H9 (cell line): ENCODE data around the gene SYT3. TPM values are rescaled to one million over a fixed set of nuclear protein-coding genes. Genes with fewer than 3 reads are reported as not detected.
"Not testable (repeated sequence)": the region's sequence is repeated elsewhere in the genome, so short reads cannot be mapped to it uniquely, and the experiment has no call there.

ENCODE experiments used
- DNase-seq: peaks from one replicate; pipeline ENCODE4 v3.0.0-alpha.2; 2017
- H2AFZ ChIP-seq: one replicate; pipeline ENCODE4 v1.6.1; 2013; ENCODE audit warnings: mild to moderate bottlenecking, low read length, control low read depth, moderate library complexity
- H2AK5ac ChIP-seq: 2 replicates; pipeline ENCODE4 v1.6.1; 2013; ENCODE audit warnings: low read length, control low read depth, mixed read lengths; ENCODE audit not compliant: insufficient read length
- H2BK120ac ChIP-seq: one replicate; pipeline ENCODE4 v1.6.1; 2013; ENCODE audit warnings: low read depth, mild to moderate bottlenecking, low read length, control low read depth, inconsistent platforms; ENCODE audit not compliant: poor library complexity, severe bottlenecking
- H2BK12ac ChIP-seq: 2 replicates; pipeline ENCODE4 v1.6.1; 2013; ENCODE audit warnings: low read length, control low read depth, mixed read lengths, low read depth; ENCODE audit not compliant: insufficient read length
- H2BK15ac ChIP-seq: 2 replicates; pipeline ENCODE4 v1.6.1; 2013; ENCODE audit warnings: low read depth, low read length, control low read depth
- H2BK20ac ChIP-seq: one replicate; pipeline ENCODE4 v1.6.1; 2013; ENCODE audit warnings: low read depth, mild to moderate bottlenecking, low read length, control low read depth, inconsistent platforms; ENCODE audit not compliant: poor library complexity, severe bottlenecking
- H2BK5ac ChIP-seq: 2 replicates; pipeline ENCODE4 v1.6.1; 2013; ENCODE audit warnings: low read length, control low read depth, mixed read lengths; ENCODE audit not compliant: insufficient read length
- H3K14ac ChIP-seq: 2 replicates; pipeline ENCODE4 v1.6.1; 2013; ENCODE audit warnings: low read length, control low read depth; ENCODE audit not compliant: insufficient read depth
- H3K18ac ChIP-seq: 2 replicates; pipeline ENCODE4 v1.6.1; 2013; ENCODE audit warnings: low read depth, mild to moderate bottlenecking, mixed read lengths, low read length, control low read depth; ENCODE audit not compliant: insufficient read length
- H3K23ac ChIP-seq: 2 replicates; pipeline ENCODE4 v1.6.1; 2013; ENCODE audit warnings: low read length, control low read depth, mixed read lengths, low read depth; ENCODE audit not compliant: insufficient read length
- H3K23me2 ChIP-seq: 2 replicates; pipeline ENCODE4 v1.6.1; 2013; ENCODE audit warnings: low read depth, mild to moderate bottlenecking, mixed read lengths, low read length, control low read depth; ENCODE audit not compliant: insufficient read length, poor library complexity, severe bottlenecking
- H3K27ac ChIP-seq: 2 replicates; pipeline ENCODE4 v1.5.1; 2013; ENCODE audit warnings: low read length, control low read depth, mixed read lengths, low read depth; ENCODE audit not compliant: insufficient read length
- H3K27me3 ChIP-seq: 2 replicates; pipeline ENCODE4 v1.6.1; 2013; ENCODE audit warnings: low read length, control low read depth, inconsistent platforms; ENCODE audit not compliant: insufficient read depth
- H3K4ac ChIP-seq: 2 replicates; pipeline ENCODE4 v1.6.1; 2013; ENCODE audit warnings: low read depth, mild to moderate bottlenecking, control low read depth, inconsistent platforms, low read length, moderate library complexity
- H3K4me1 ChIP-seq: 2 replicates; pipeline ENCODE4 v1.6.1; 2013; ENCODE audit warnings: low read length, control low read depth, inconsistent platforms; ENCODE audit not compliant: insufficient read depth
- H3K4me2 ChIP-seq: 2 replicates; pipeline ENCODE4 v1.6.1; 2013; ENCODE audit warnings: low read length, control low read depth, mixed read lengths; ENCODE audit not compliant: insufficient read length, insufficient read depth
- H3K56ac ChIP-seq: 2 replicates; pipeline ENCODE4 v1.6.1; 2013; ENCODE audit warnings: low read depth, mild to moderate bottlenecking, mixed read lengths, low read length, control low read depth; ENCODE audit not compliant: insufficient read length
- H3K79me1 ChIP-seq: 2 replicates; pipeline ENCODE4 v1.6.1; 2013; ENCODE audit warnings: low read depth, mild to moderate bottlenecking, moderate library complexity, low read length, control low read depth, inconsistent platforms; ENCODE audit not compliant: insufficient read depth, poor library complexity, severe bottlenecking
- H3K79me2 ChIP-seq: 2 replicates; pipeline ENCODE4 v1.6.1; 2013; ENCODE audit warnings: low read length, control low read depth, inconsistent platforms; ENCODE audit not compliant: insufficient read depth
- H3K9ac ChIP-seq: 2 replicates; pipeline ENCODE4 v1.6.1; 2013; ENCODE audit warnings: low read length, control low read depth, mixed read lengths; ENCODE audit not compliant: insufficient read length; ENCODE audit errors: extremely low read depth
- H3K9me3 ChIP-seq: one replicate; pipeline ENCODE4 v1.6.1; 2013; ENCODE audit warnings: low read depth, low read length, inconsistent platforms; ENCODE audit not compliant: control insufficient read depth
- H3T11ph ChIP-seq: one replicate; pipeline ENCODE4 v1.6.1; 2013; ENCODE audit warnings: mild to moderate bottlenecking, low read length, control low read depth, inconsistent platforms
- H4K20me1 ChIP-seq: one replicate; pipeline ENCODE4 v1.6.1; 2013; ENCODE audit not compliant: control insufficient read depth, insufficient read length, insufficient read depth
- H4K5ac ChIP-seq: 2 replicates; pipeline ENCODE4 v1.6.1; 2013; ENCODE audit warnings: low read depth, mild to moderate bottlenecking, mixed read lengths, low read length, control low read depth; ENCODE audit not compliant: insufficient read length
- H4K8ac ChIP-seq: replicated peaks from 2 replicates; pipeline ENCODE4 v1.6.1; 2013; ENCODE audit warnings: low read length, control low read depth, mixed read lengths, low read depth; ENCODE audit not compliant: insufficient read length
- H4K91ac ChIP-seq: 2 replicates; pipeline ENCODE4 v1.6.1; 2013; ENCODE audit warnings: low read depth, mild to moderate bottlenecking, moderate library complexity, mixed read lengths, low read length, control low read depth; ENCODE audit not compliant: insufficient read length
- H3K27ac Mint-ChIP-seq, 3 experiments: 2 replicates in 2 of 3; 3 replicates in 1 of 3; pipeline ENCODE4 v1.8.0; 2020 to 2021; ENCODE audit warnings: mixed read lengths in 3 of 3, mild to moderate bottlenecking in 1 of 3, moderate library complexity in 1 of 3
- H3K27me3 Mint-ChIP-seq: 2 replicates; pipeline ENCODE4 v1.8.0; 2021; ENCODE audit warnings: low read depth, mild to moderate bottlenecking, moderate library complexity, mixed read lengths
- H3K36me3 Mint-ChIP-seq, 3 experiments: 2 replicates in 2 of 3; 3 replicates in 1 of 3; pipeline ENCODE4 v1.8.0; 2020 to 2021; ENCODE audit warnings: low read depth in 3 of 3, mixed read lengths in 3 of 3; ENCODE audit not compliant: insufficient read depth in 1 of 3
- H3K4me1 Mint-ChIP-seq, 2 experiments: 2 replicates each; pipeline ENCODE4 v1.8.0; 2020; ENCODE audit warnings: mixed read lengths in 2 of 2
- H3K4me3 Mint-ChIP-seq, 2 experiments: 2 replicates in 1 of 2; 3 replicates in 1 of 2; pipeline ENCODE4 v1.8.0; 2020 to 2021; ENCODE audit warnings: mild to moderate bottlenecking in 2 of 2, mixed read lengths in 2 of 2, moderate library complexity in 1 of 2
- H3K9me3 Mint-ChIP-seq, 2 experiments: 2 replicates in 1 of 2; 3 replicates in 1 of 2; pipeline ENCODE4 v1.8.0; 2020; ENCODE audit warnings: mild to moderate bottlenecking in 2 of 2, mixed read lengths in 2 of 2, moderate library complexity in 1 of 2
- WGBS: extraction: QIAGEN DNeasy Blood & Tissue Kit; methylation state at CpG from one replicate; pipeline ENCODE4 v1.1.7; 2013; ENCODE audit warnings: missing lambda C conversion rate, low lambda C conversion rate, mixed read lengths; ENCODE audit not compliant: insufficient read length; ENCODE audit errors: extremely low coverage; 5-methylcytosine and 5-hydroxymethylcytosine counted together
- total RNA-seq: library from RNA; stranded (reverse); gene quantifications from 2 replicates; pipeline ENCODE4 v1.2.1, GENCODE V29; 2021
- TF ChIP-seq, protein P1 (sequence below): fragments of 200-600 bp; sonication (generic); conservative IDR thresholded peaks from 3 replicates; pipeline ENCODE4 v1.8.0; 2021; ENCODE audit warnings: antibody characterized with exemption, mild to moderate bottlenecking

The SYT3 gene
- total RNA-seq, 1 experiment from 2014 or later = 3.1 TPM

DNA sequence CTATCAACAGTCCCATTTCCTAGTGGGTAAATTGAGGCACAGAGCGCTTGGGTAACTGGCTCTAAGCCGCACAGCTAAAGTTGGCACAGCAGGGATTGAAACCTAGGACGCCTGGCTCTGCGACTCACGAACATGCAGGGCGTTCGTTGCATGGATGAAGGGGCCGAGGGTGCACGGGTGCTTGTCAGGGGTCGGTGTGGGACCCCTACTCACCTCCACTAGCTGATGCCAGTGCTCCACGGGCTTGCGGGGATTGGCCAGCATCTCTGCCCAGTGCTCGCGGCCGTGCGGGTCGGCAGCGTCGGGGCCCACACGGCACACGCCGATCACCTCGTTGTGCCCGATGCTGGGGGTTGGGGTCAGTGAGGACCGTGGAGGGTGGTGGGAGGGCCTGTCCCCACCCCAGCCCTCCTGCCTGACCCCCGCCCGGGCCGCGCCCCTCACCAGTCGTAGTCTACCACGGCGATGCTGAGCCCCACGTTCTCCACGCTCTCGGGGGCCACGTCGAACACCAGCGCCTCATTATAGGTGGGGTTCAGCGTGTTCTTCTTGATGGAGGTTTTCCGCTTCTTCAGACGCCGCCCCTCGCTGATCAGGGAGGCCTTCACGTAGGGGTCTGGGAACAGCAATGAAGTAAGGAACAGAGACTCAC is 14.6 kb downstream of the SYT3 start:
- no peaks in the 10 kb centered on the region for H3K27me3 ChIP-seq
- H3K23ac ChIP-seq = no peak overlapping the region
- H4K8ac ChIP-seq = no peak overlapping the region
- H2BK20ac ChIP-seq = no peak overlapping the region
- no peaks in the 10 kb centered on the region for H3K9me3 ChIP-seq
- H3K4me1 ChIP-seq = no peaks in the 10 kb centered on the region
- no peak overlapping the region for H3K56ac ChIP-seq
- no peak overlapping the region for H3K27ac ChIP-seq
- no peak overlapping the region for H3K9ac ChIP-seq
- Mint-ChIP-seq H3K36me3 (no peaks in the 10 kb centered on the region; a peak in 1 of 7 replicates), H3K4me1 (peaks cover 0 to 6% of the 10 kb centered on the region in 2 experiments; a peak in 1 of 4 replicates), H3K27me3 (peaks cover 24% of the 10 kb centered on the region), H3K27ac (no peak overlapping the region), H3K4me3 (no peak overlapping the region), H3K9me3 (no peaks in the 10 kb centered on the region)
- H2BK12ac ChIP-seq = no peak overlapping the region
- no peak overlapping the region for H2AK5ac ChIP-seq
- no peak overlapping the region for H3T11ph ChIP-seq
- DNase-seq = no peak
- H3K79me1 ChIP-seq = no peaks in the 10 kb centered on the region
- H4K5ac ChIP-seq = no peak overlapping the region
- H4K91ac ChIP-seq = no peak overlapping the region
- TF ChIP-seq, protein P1, sequence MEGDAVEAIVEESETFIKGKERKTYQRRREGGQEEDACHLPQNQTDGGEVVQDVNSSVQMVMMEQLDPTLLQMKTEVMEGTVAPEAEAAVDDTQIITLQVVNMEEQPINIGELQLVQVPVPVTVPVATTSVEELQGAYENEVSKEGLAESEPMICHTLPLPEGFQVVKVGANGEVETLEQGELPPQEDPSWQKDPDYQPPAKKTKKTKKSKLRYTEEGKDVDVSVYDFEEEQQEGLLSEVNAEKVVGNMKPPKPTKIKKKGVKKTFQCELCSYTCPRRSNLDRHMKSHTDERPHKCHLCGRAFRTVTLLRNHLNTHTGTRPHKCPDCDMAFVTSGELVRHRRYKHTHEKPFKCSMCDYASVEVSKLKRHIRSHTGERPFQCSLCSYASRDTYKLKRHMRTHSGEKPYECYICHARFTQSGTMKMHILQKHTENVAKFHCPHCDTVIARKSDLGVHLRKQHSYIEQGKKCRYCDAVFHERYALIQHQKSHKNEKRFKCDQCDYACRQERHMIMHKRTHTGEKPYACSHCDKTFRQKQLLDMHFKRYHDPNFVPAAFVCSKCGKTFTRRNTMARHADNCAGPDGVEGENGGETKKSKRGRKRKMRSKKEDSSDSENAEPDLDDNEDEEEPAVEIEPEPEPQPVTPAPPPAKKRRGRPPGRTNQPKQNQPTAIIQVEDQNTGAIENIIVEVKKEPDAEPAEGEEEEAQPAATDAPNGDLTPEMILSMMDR = no peak
- no CpG with 5 or more reads among the region's 44 CpGs for WGBS
- H3K23me2 ChIP-seq = no peaks in the 10 kb centered on the region
- H4K20me1 ChIP-seq = no peaks in the 10 kb centered on the region
- H3K18ac ChIP-seq = no peak overlapping the region
- H2AFZ ChIP-seq = no peak overlapping the region
- H3K14ac ChIP-seq = no peak overlapping the region
- H2BK5ac ChIP-seq = no peak overlapping the region
- no peaks in the 10 kb centered on the region for H3K79me2 ChIP-seq
- no peak overlapping the region for H2BK120ac ChIP-seq
- H3K4ac ChIP-seq = no peak overlapping the region
- H2BK15ac ChIP-seq = no peak overlapping the region
- no peak overlapping the region for H3K4me2 ChIP-seq

DNA sequence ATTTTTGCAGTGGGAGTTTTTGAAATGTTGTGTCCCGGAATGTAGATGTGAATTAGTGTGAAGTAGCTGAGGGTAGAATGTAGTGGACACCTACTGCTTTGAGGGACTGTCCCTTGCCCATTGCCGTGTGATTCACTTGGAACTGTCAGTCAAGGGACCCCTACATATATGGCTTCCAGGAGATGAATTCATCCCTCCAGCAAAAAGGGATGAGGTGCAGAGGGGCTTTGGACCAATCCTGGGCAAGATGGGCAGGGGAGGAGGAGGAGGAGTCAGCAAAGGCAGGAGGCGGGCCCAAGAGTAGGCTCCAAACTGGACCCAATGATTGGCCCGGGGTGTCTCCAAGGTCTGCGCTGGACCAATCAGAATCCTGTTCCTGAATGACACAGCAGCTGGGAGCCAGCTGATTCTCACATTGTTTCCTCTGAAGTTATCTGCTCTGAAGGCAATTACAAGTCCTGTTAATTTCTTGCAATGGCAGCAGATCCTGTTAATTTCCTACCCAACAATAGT is 19.2 kb downstream of the SYT3 start:
- H3K27ac Mint-ChIP-seq, H3K14ac ChIP-seq, H3K4ac ChIP-seq, H4K8ac ChIP-seq, H2BK5ac ChIP-seq, H4K20me1 ChIP-seq, H2BK20ac ChIP-seq, DNase-seq, H3K9ac ChIP-seq, H3K4me1 ChIP-seq, H2AFZ ChIP-seq, H3K9me3 ChIP-seq, H4K5ac ChIP-seq, H3K27ac ChIP-seq, H3K79me2 ChIP-seq, H3K9me3 Mint-ChIP-seq, H3K27me3 Mint-ChIP-seq, H4K91ac ChIP-seq, H2BK15ac ChIP-seq, H3K18ac ChIP-seq, H3K4me2 ChIP-seq, H2BK12ac ChIP-seq, H3K4me3 Mint-ChIP-seq, H2BK120ac ChIP-seq, H3K23me2 ChIP-seq, H2AK5ac ChIP-seq, H3T11ph ChIP-seq, H3K36me3 Mint-ChIP-seq, H3K4me1 Mint-ChIP-seq, H3K27me3 ChIP-seq, H3K79me1 ChIP-seq, H3K56ac ChIP-seq, H3K23ac ChIP-seq: not testable (repeated sequence)
- no CpG with 5 or more reads among the region's 5 CpGs for WGBS
